ENCODE measurements around the gene CHPT1.

The CHPT1 gene

GRCh38 chr12:101737476-101737875 lies 40.0 kb downstream of the CHPT1 start:
- CTCF ChIA-PET = no interaction called here
- TF ChIP-seq TARDBP (IDR thresholded peaks at IDR 0.05) (no peak), BHLHE40 (IDR thresholded peaks at IDR 0.05; ENCODE audit: borderline replicate concordance) (no peak), LEF1 (IDR thresholded peaks at IDR 0.05; ENCODE audit: borderline replicate concordance) (no peak), ZNF384 (IDR thresholded peaks at IDR 0.05) (no peak), HDGF (IDR thresholded peaks at IDR 0.05; ENCODE audit: borderline replicate concordance) (no peak), SP1 (IDR thresholded peaks at IDR 0.05) (no peak), FOXK2 (IDR thresholded peaks at IDR 0.05) (no peak), L3MBTL2 (conservative IDR thresholded peaks at IDR 0.05) (no peak), ARNT (IDR thresholded peaks at IDR 0.05) (no peak), SUZ12 (IDR thresholded peaks at IDR 0.05) (no peak), PKNOX1 (IDR thresholded peaks at IDR 0.05) (no peak), FOXA1 (IDR thresholded peaks at IDR 0.05) (no peak), NFRKB (IDR thresholded peaks at IDR 0.05) (no peak), CTBP1 (IDR thresholded peaks at IDR 0.05; ENCODE audit: borderline replicate concordance) (no peak), ELF4 (IDR thresholded peaks at IDR 0.05) (no peak), FOXM1 (IDR thresholded peaks at IDR 0.05; ENCODE audit: borderline replicate concordance) (no peak)
- no peak for DNase-seq (ENCODE audit: extremely low spot score)
- POLR2A ChIA-PET = no interaction called here

GRCh38 chr12:101738920-101739665 lies 41.7 kb downstream of the CHPT1 start, which contains the start of gene SYCP3:
SYCP3 (minus strand) TSS chr12:101739462; CDS start chr12:101737935, 1,527 bp downstream.
- no peak for DNase-seq (ENCODE audit: extremely low spot score)
- TF ChIP-seq BHLHE40 (IDR thresholded peaks at IDR 0.05; ENCODE audit: borderline replicate concordance) (no peak), PKNOX1 (IDR thresholded peaks at IDR 0.05) (no peak), SUZ12 (IDR thresholded peaks at IDR 0.05) (no peak), ELF4 (IDR thresholded peaks at IDR 0.05) (no peak), TARDBP (IDR thresholded peaks at IDR 0.05) (no peak), SP1 (IDR thresholded peaks at IDR 0.05) (no peak), FOXK2 (IDR thresholded peaks at IDR 0.05) (no peak), NFRKB (IDR thresholded peaks at IDR 0.05) (no peak), HDGF (IDR thresholded peaks at IDR 0.05; ENCODE audit: borderline replicate concordance) (no peak), L3MBTL2 (conservative IDR thresholded peaks at IDR 0.05) (no peak), FOXM1 (IDR thresholded peaks at IDR 0.05; ENCODE audit: borderline replicate concordance) (no peak), LEF1 (IDR thresholded peaks at IDR 0.05; ENCODE audit: borderline replicate concordance) (no peak), ZNF384 (IDR thresholded peaks at IDR 0.05) (no peak), CTBP1 (IDR thresholded peaks at IDR 0.05; ENCODE audit: borderline replicate concordance) (no peak), FOXA1 (IDR thresholded peaks at IDR 0.05) (no peak)
- ChIA-PET CTCF (no interaction called here), POLR2A (no interaction called here)

- no peak for DNase-seq (ENCODE audit: extremely low spot score)
- POLR2A ChIA-PET = no interaction called here
- TF ChIP-seq CTBP1 (IDR thresholded peaks at IDR 0.05; ENCODE audit: borderline replicate concordance) (no peak), ARNT (IDR thresholded peaks at IDR 0.05) (no peak), FOXK2 (IDR thresholded peaks at IDR 0.05) (no peak), BHLHE40 (IDR thresholded peaks at IDR 0.05; ENCODE audit: borderline replicate concordance) (no peak), TARDBP (IDR thresholded peaks at IDR 0.05) (no peak), HDGF (IDR thresholded peaks at IDR 0.05; ENCODE audit: borderline replicate concordance) (no peak), ELF4 (IDR thresholded peaks at IDR 0.05) (no peak), SP1 (IDR thresholded peaks at IDR 0.05) (no peak), PKNOX1 (IDR thresholded peaks at IDR 0.05) (no peak), L3MBTL2 (conservative IDR thresholded peaks at IDR 0.05) (no peak), ZNF384 (IDR thresholded peaks at IDR 0.05) (no peak), LEF1 (IDR thresholded peaks at IDR 0.05; ENCODE audit: borderline replicate concordance) (no peak), NFRKB (IDR thresholded peaks at IDR 0.05) (no peak), SUZ12 (IDR thresholded peaks at IDR 0.05) (no peak)
- CTCF ChIA-PET = no interaction called here
Observed at GRCh38 chr12:101740566-101740965, 43.1 kb downstream of the CHPT1 start.

GRCh38 chr12:101740980-101741379 lies 43.5 kb downstream of the CHPT1 start:
- POLR2A ChIA-PET = no interaction called here
- no peak for DNase-seq (ENCODE audit: extremely low spot score)
- CTCF ChIA-PET = no interaction called here
- TF ChIP-seq BHLHE40 (IDR thresholded peaks at IDR 0.05; ENCODE audit: borderline replicate concordance) (no peak), FOXK2 (IDR thresholded peaks at IDR 0.05) (no peak), HDGF (IDR thresholded peaks at IDR 0.05; ENCODE audit: borderline replicate concordance) (no peak), FOXA1 (IDR thresholded peaks at IDR 0.05) (no peak), ELF4 (IDR thresholded peaks at IDR 0.05) (no peak), PKNOX1 (IDR thresholded peaks at IDR 0.05) (no peak), LEF1 (IDR thresholded peaks at IDR 0.05; ENCODE audit: borderline replicate concordance) (no peak), FOXM1 (IDR thresholded peaks at IDR 0.05; ENCODE audit: borderline replicate concordance) (no peak), L3MBTL2 (conservative IDR thresholded peaks at IDR 0.05) (no peak), NFRKB (IDR thresholded peaks at IDR 0.05) (no peak), ZNF384 (IDR thresholded peaks at IDR 0.05) (no peak), SP1 (IDR thresholded peaks at IDR 0.05) (no peak), SUZ12 (IDR thresholded peaks at IDR 0.05) (no peak), ARNT (IDR thresholded peaks at IDR 0.05) (no peak), CTBP1 (IDR thresholded peaks at IDR 0.05; ENCODE audit: borderline replicate concordance) (no peak)

- DNase-seq (ENCODE audit: extremely low spot score) = no peak
- ChIA-PET CTCF (no interaction called here), POLR2A (no interaction called here)
- TF ChIP-seq FOXM1 (IDR thresholded peaks at IDR 0.05; ENCODE audit: borderline replicate concordance) (no peak), BHLHE40 (IDR thresholded peaks at IDR 0.05; ENCODE audit: borderline replicate concordance) (no peak), CTBP1 (IDR thresholded peaks at IDR 0.05; ENCODE audit: borderline replicate concordance) (no peak), PKNOX1 (IDR thresholded peaks at IDR 0.05) (no peak), ZNF384 (IDR thresholded peaks at IDR 0.05) (no peak), HDGF (IDR thresholded peaks at IDR 0.05; ENCODE audit: borderline replicate concordance) (no peak), FOXA1 (IDR thresholded peaks at IDR 0.05) (no peak), ELF4 (IDR thresholded peaks at IDR 0.05) (no peak), L3MBTL2 (conservative IDR thresholded peaks at IDR 0.05) (no peak)
Observed at GRCh38 chr12:101743242-101743641, 45.8 kb downstream of the CHPT1 start.
